BE2C (cell line): Measurements from ENCODE around the gene CAPN14.

Experiments used
- DNase-seq: peaks from one replicate; pipeline ENCODE4 v3.0.0-alpha.2; 2020
- H3K27me3 ChIP-seq: fragments of 250-450 bp; sonication (Bioruptor Pico); 2 replicates; pipeline ENCODE4 v1.5.1; 2020; ENCODE audit warnings: mild to moderate bottlenecking
- H3K36me3 ChIP-seq: fragments of 250-450 bp; sonication (Bioruptor Pico); 2 replicates; pipeline ENCODE4 v1.5.1; 2020; ENCODE audit warnings: mild to moderate bottlenecking
- H3K4me1 ChIP-seq: fragments of 250-450 bp; sonication (Bioruptor Pico); 2 replicates; pipeline ENCODE4 v1.5.1; 2020
- H3K4me3 ChIP-seq: 2 replicates; pipeline ENCODE4 v1.5.1; 2011; ENCODE audit warnings: low read depth, low read length
- H3K9me3 ChIP-seq: fragments of 250-450 bp; sonication (Bioruptor Pico); 2 replicates; pipeline ENCODE4 v1.5.1; 2020
- CTCF ChIP-seq: IDR thresholded peaks from 2 replicates; pipeline ENCODE4 v1.5.1; 2012; ENCODE audit warnings: mild to moderate bottlenecking, low read depth, low read length

Gene CAPN14

GRCh38 chr2:31253356-31254131 lies 36.2 kb upstream of the CAPN14 start:
- H3K4me3 ChIP-seq: no peak overlapping the region

GRCh38 chr2:31251851-31252250 lies 34.5 kb upstream of the CAPN14 start:
- no peak for DNase-seq
- TF ChIP-seq CTCF: no peak
- Histone ChIP-seq H3K36me3 (no peaks in the 10 kb centered on the region), H3K4me3 (no peak overlapping the region), H3K27me3 (no peaks in the 10 kb centered on the region), H3K9me3 (no peaks in the 10 kb centered on the region), H3K4me1 (no peaks in the 10 kb centered on the region)

More at GRCh38 chr2:31253356-31254131, 36.2 kb upstream of the CAPN14 start:
- Histone ChIP-seq H3K27me3 (no peaks in the 10 kb centered on the region), H3K4me1 (no peaks in the 10 kb centered on the region), H3K36me3 (no peaks in the 10 kb centered on the region), H3K9me3 (no peaks in the 10 kb centered on the region)
- DNase-seq: no peak
- TF ChIP-seq CTCF: no peak

GRCh38 chr2:31251018-31251417 lies 33.7 kb upstream of the CAPN14 start:
- no peak for TF ChIP-seq CTCF
- no peak for DNase-seq
- Histone ChIP-seq H3K27me3 (no peaks in the 10 kb centered on the region), H3K4me3 (no peak overlapping the region), H3K36me3 (no peaks in the 10 kb centered on the region), H3K9me3 (no peaks in the 10 kb centered on the region), H3K4me1 (no peaks in the 10 kb centered on the region)

- Histone ChIP-seq H3K9me3 (no peaks in the 10 kb centered on the region), H3K36me3 (no peaks in the 10 kb centered on the region; the same call in 1 of the 2 replicates), H3K27me3 (no peaks in the 10 kb centered on the region), H3K4me3 (no peak overlapping the region), H3K4me1 (no peaks in the 10 kb centered on the region)
- TF ChIP-seq CTCF: no peak
- DNase-seq: no peak
Measured at GRCh38 chr2:31249009-31249690, 31.8 kb upstream of the CAPN14 start.

GRCh38 chr2:31248139-31248538 lies 30.8 kb upstream of the CAPN14 start:
- TF ChIP-seq CTCF: no peak
- no peak for DNase-seq
- Histone ChIP-seq H3K9me3 (no peaks in the 10 kb centered on the region), H3K36me3 (no peaks in the 10 kb centered on the region; the same call in 1 of the 2 replicates), H3K27me3 (no peaks in the 10 kb centered on the region), H3K4me3 (no peak overlapping the region), H3K4me1 (no peaks in the 10 kb centered on the region)

GRCh38 chr2:31247711-31248110 lies 30.4 kb upstream of the CAPN14 start:
- Histone ChIP-seq H3K4me3 (no peak overlapping the region), H3K36me3 (no peaks in the 10 kb centered on the region; the same call in 1 of the 2 replicates), H3K4me1 (no peaks in the 10 kb centered on the region), H3K27me3 (no peaks in the 10 kb centered on the region), H3K9me3 (no peaks in the 10 kb centered on the region)
- no peak for DNase-seq
- no peak for TF ChIP-seq CTCF
